ENCODE data around the gene APC. TPM values are rescaled to one million over a fixed set of nuclear protein-coding genes. Genes with fewer than 3 reads are reported as not detected.

APC gene
- total and polyA plus RNA-seq, 10 of the 15 experiments (the other 5 are each of a cell fraction or from before 2014, with no cell fraction given): 3.2 to 23.3 (median 13.8) TPM

DNA sequence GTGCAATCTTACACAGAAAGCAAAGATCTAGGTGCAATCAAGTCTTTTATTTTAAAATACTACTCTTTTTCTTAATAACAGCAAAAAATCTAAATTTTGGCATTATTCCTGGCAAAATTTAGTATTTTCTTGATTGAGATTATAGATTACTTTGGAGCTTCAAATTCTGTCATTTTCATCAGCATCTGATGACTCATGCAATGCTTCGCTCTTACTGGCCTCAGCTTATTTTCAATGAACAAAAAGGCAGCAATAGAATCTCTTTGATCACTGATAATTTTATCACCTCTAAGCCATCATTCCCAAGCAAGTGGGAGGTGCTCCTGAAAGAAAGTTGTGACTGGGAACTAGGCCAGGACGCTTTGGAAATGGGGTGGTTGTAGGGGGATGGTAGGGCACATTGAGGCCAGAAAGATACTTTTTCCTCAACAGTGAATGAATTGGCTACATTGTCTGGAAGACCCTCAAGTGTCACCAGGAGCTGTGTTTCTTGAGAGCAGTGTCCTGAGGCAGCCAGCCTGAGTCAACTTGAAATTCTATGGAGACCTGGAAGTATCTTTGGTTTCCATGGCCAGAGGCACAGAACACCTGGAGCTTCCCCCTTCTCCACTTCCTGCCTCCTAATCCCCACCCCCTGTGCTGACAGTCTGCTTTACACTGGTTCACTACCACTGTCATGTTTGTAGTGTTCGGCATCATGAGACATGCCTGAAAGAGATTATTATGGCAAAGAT, 46.9 kb upstream of the APC start:
- Histone ChIP-seq H2AFZ (ENCODE audit: control insufficient read depth, low read depth, low read length) (no peak overlapping the region), H3K4me1 (ENCODE audit: control insufficient read depth, insufficient read depth, low read length) (peaks cover 9% of the 10 kb centered on the region), H4K20me1 (ENCODE audit: control insufficient read depth, insufficient read depth) (no peaks in the 10 kb centered on the region), H3K36me3 (ENCODE audit: control insufficient read depth in 2 of 2, insufficient read depth in 2 of 2, low read length in 1 of 2) (no peaks in the 10 kb centered on the region), H3K9ac (ENCODE audit: control insufficient read depth, insufficient read depth, low read length) (no peak overlapping the region), H3K9me3 (replicated peaks; ENCODE audit: control insufficient read depth, insufficient read depth, low read length) (no peaks in the 10 kb centered on the region; the same call in 2 of the 3 replicates), H3K27ac (ENCODE audit: control insufficient read depth, insufficient read depth) (no peak overlapping the region), H3K4me2 (ENCODE audit: control insufficient read depth, insufficient read depth) (no peak overlapping the region), H3K79me2 (ENCODE audit: control insufficient read depth, insufficient read depth, low read length) (no peaks in the 10 kb centered on the region), H3K4me3 (no peak overlapping the region), H3K27me3 (replicated peaks in 1 of 2; ENCODE audit: control insufficient read depth in 2 of 2, insufficient read depth in 2 of 2, low read length in 1 of 2) (peaks cover 0 to 2% of the 10 kb centered on the region in 2 experiments; a peak in 2 of 4 replicates)
- ChIA-PET POLR2A (interaction anchor here (1.6 kb wide), 1 partner anchor 18 kb away, joined by 5 read pairs; no protein-coding TSS in a partner anchor), SMC1A (ENCODE audit: uncharacterized antibody, unreplicated experiment) (interaction anchor here (0.6 to 5.1 kb wide), 12 partner anchors 8 to 938 kb away, joined by 3 to 43 read pairs (median 3); no protein-coding TSS in a partner anchor), CTCF (interaction anchor here (0.7 to 12.6 kb wide), 10 partner anchors 9 to 921 kb away, joined by 3 to 125 read pairs (median 5); no protein-coding TSS in a partner anchor), RAD21 (ENCODE audit: unreplicated experiment) (interaction anchor here (0.7 to 6.1 kb wide), 5 partner anchors 18 to 157 kb away, joined by 3 to 57 read pairs (median 5); no protein-coding TSS in a partner anchor)
- 52% methylated on average over 3 of the region's 3 CpGs for WGBS (ENCODE audit: insufficient coverage, insufficient replicate concordance, low lambda C conversion rate, missing lambda C conversion rate)
- intact Hi-C loops (cut with micrococcal nuclease; ENCODE audit: unreplicated experiment) (loop anchor here (1.0 to 10.0 kb wide), 3 partner anchors 67 to 224 kb away; no protein-coding TSS in a partner anchor), in situ Hi-C loops (cut with MboI) (no loop called here)
- no TSS peak for BruUV-seq (replicated peaks)
- ATAC-seq: no peak
- no peak for FAIRE-seq
- no peak for TF ChIP-seq NFIC (IDR thresholded peaks at IDR 0.05; ENCODE audit: low read depth, low read length)
- TF ChIP-seq SIN3A (IDR thresholded peaks at IDR 0.05; ENCODE audit: low read depth, low read length): no peak
- TF ChIP-seq EZH2 (IDR thresholded peaks at IDR 0.05; ENCODE audit: borderline replicate concordance, control insufficient read depth, low read depth, low read length): no peak
- no peak for TF ChIP-seq SREBF1 (IDR thresholded peaks at IDR 0.05; ENCODE audit: low read length)
- TF ChIP-seq NFYB (IDR thresholded peaks at IDR 0.05; ENCODE audit: insufficient read depth, low read depth, low read length): no peak
- TF ChIP-seq RB1 (IDR thresholded peaks at IDR 0.05; ENCODE audit: borderline replicate concordance): no peak
- TF ChIP-seq TBL1XR1 (IDR thresholded peaks at IDR 0.05; ENCODE audit: low read depth, low read length): no peak
- TF ChIP-seq, protein P1, sequence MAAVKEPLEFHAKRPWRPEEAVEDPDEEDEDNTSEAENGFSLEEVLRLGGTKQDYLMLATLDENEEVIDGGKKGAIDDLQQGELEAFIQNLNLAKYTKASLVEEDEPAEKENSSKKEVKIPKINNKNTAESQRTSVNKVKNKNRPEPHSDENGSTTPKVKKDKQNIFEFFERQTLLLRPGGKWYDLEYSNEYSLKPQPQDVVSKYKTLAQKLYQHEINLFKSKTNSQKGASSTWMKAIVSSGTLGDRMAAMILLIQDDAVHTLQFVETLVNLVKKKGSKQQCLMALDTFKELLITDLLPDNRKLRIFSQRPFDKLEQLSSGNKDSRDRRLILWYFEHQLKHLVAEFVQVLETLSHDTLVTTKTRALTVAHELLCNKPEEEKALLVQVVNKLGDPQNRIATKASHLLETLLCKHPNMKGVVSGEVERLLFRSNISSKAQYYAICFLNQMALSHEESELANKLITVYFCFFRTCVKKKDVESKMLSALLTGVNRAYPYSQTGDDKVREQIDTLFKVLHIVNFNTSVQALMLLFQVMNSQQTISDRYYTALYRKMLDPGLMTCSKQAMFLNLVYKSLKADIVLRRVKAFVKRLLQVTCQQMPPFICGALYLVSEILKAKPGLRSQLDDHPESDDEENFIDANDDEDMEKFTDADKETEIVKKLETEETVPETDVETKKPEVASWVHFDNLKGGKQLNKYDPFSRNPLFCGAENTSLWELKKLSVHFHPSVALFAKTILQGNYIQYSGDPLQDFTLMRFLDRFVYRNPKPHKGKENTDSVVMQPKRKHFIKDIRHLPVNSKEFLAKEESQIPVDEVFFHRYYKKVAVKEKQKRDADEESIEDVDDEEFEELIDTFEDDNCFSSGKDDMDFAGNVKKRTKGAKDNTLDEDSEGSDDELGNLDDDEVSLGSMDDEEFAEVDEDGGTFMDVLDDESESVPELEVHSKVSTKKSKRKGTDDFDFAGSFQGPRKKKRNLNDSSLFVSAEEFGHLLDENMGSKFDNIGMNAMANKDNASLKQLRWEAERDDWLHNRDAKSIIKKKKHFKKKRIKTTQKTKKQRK (IDR thresholded peaks at IDR 0.05; ENCODE audit: low read depth, low read length): no peak
- TF ChIP-seq IKZF1 (conservative IDR thresholded peaks at IDR 0.05): no peak
- no peak for TF ChIP-seq IKZF2 (IDR thresholded peaks at IDR 0.05)
- no peak for TF ChIP-seq NR2F1 (conservative IDR thresholded peaks at IDR 0.05)
- no peak for TF ChIP-seq MTA3 (IDR thresholded peaks at IDR 0.05; ENCODE audit: borderline replicate concordance, low read length)
- no peak for TF ChIP-seq MYC (IDR thresholded peaks at IDR 0.05; ENCODE audit: insufficient read depth, insufficient read length, insufficient replicate concordance, low read length, severe bottlenecking)
- TF ChIP-seq EP300 (IDR thresholded peaks at IDR 0.05; ENCODE audit: borderline replicate concordance in 1 of 2, control insufficient read depth in 1 of 2, low read depth in 2 of 2, low read length in 2 of 2): no peak
- TF ChIP-seq, protein P2, sequence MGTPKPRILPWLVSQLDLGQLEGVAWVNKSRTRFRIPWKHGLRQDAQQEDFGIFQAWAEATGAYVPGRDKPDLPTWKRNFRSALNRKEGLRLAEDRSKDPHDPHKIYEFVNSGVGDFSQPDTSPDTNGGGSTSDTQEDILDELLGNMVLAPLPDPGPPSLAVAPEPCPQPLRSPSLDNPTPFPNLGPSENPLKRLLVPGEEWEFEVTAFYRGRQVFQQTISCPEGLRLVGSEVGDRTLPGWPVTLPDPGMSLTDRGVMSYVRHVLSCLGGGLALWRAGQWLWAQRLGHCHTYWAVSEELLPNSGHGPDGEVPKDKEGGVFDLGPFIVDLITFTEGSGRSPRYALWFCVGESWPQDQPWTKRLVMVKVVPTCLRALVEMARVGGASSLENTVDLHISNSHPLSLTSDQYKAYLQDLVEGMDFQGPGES (IDR thresholded peaks at IDR 0.05): no peak
- DNase-seq (ENCODE audit: low read depth, low spot score): no peak

Measured in GM12878 (cell line).